Measurements from ENCODE around the gene CACNA2D3.

The CACNA2D3 gene

GRCh38 chr3:54376939-54377578 is 254.7 kb downstream of the CACNA2D3 start:
- H3K9ac ChIP-seq (ENCODE audit: low read length): no peak overlapping the region
- H3K27me3 ChIP-seq (replicated peaks; ENCODE audit: insufficient read depth, low read length): no peaks in the 10 kb centered on the region
- TF ChIP-seq EZH2 (optimal IDR thresholded peaks at IDR 0.05; ENCODE audit: low read depth, low read length): no peak
- TF ChIP-seq CTCF (IDR thresholded peaks at IDR 0.05; ENCODE audit: low read length): no peak
- no peak for TF ChIP-seq EZH2phosphoT487 (IDR thresholded peaks at IDR 0.05; ENCODE audit: low read length)
- no peak overlapping the region for H3K27ac ChIP-seq (ENCODE audit: low read length)
- no peak overlapping the region for H3K4me2 ChIP-seq (ENCODE audit: low read depth, low read length)
- no peak overlapping the region for H2AFZ ChIP-seq (ENCODE audit: low read length)
- H4K20me1 ChIP-seq (ENCODE audit: insufficient read depth, low read length): no peaks in the 10 kb centered on the region
- no peaks in the 10 kb centered on the region for H3F3A ChIP-seq (ENCODE audit: insufficient read depth, low read length)
- no peaks in the 10 kb centered on the region for H3K4me1 ChIP-seq (ENCODE audit: low read length)
- no peaks in the 10 kb centered on the region for H3K9me3 ChIP-seq (replicated peaks; ENCODE audit: insufficient read depth, low read length)
- no peak for DNase-seq
- H3K36me3 ChIP-seq (replicated peaks; ENCODE audit: insufficient read depth, low read length): no peaks in the 10 kb centered on the region
- H3K4me3 ChIP-seq (ENCODE audit: low read length): no peak overlapping the region
- no peaks in the 10 kb centered on the region for H3K79me2 ChIP-seq (ENCODE audit: low read length)
- no peaks in the 10 kb centered on the region for H3K9me2 ChIP-seq (replicated peaks; ENCODE audit: insufficient read depth, low read length)

DNA sequence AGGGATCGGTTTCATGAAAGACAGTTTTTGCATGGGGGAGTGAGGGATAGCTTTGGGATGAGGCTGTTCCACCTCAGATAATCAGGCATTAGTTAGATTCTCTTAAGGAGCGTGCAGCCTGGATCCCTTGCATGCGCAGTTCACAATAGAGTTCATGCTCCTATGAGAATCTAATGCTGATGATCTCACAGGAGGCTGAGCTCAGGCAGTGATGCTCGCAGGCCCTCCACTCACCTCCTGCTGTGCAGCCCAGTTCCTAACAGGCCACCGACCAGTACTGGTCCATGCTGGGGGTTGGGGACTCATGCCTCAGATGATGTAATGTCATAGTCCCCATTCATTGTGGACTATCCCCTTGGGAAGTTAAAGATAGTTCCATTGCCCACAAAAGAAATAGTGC is 255.8 kb downstream of the CACNA2D3 start:
- TF ChIP-seq CTCF (IDR thresholded peaks at IDR 0.05; ENCODE audit: low read length) (no peak), EZH2 (optimal IDR thresholded peaks at IDR 0.05; ENCODE audit: low read depth, low read length) (no peak), EZH2phosphoT487 (IDR thresholded peaks at IDR 0.05; ENCODE audit: low read length) (no peak)
- H3K36me3 ChIP-seq (replicated peaks; ENCODE audit: insufficient read depth, low read length): no peaks in the 10 kb centered on the region
- no peaks in the 10 kb centered on the region for H4K20me1 ChIP-seq (ENCODE audit: insufficient read depth, low read length)
- no peaks in the 10 kb centered on the region for H3K27me3 ChIP-seq (replicated peaks; ENCODE audit: insufficient read depth, low read length)
- no peak overlapping the region for H3K4me3 ChIP-seq (ENCODE audit: low read length)
- H3K9me3 ChIP-seq (replicated peaks; ENCODE audit: insufficient read depth, low read length): no peaks in the 10 kb centered on the region
- no peak overlapping the region for H2AFZ ChIP-seq (ENCODE audit: low read length)
- H3K9ac ChIP-seq (ENCODE audit: low read length): no peak overlapping the region
- no peaks in the 10 kb centered on the region for H3K79me2 ChIP-seq (ENCODE audit: low read length)
- no peak for DNase-seq
- no peaks in the 10 kb centered on the region for H3K9me2 ChIP-seq (replicated peaks; ENCODE audit: insufficient read depth, low read length)
- H3F3A ChIP-seq (ENCODE audit: insufficient read depth, low read length): no peaks in the 10 kb centered on the region
- no peaks in the 10 kb centered on the region for H3K4me1 ChIP-seq (ENCODE audit: low read length)
- no peak overlapping the region for H3K27ac ChIP-seq (ENCODE audit: low read length)
- H3K4me2 ChIP-seq (ENCODE audit: low read depth, low read length): no peak overlapping the region

DNA sequence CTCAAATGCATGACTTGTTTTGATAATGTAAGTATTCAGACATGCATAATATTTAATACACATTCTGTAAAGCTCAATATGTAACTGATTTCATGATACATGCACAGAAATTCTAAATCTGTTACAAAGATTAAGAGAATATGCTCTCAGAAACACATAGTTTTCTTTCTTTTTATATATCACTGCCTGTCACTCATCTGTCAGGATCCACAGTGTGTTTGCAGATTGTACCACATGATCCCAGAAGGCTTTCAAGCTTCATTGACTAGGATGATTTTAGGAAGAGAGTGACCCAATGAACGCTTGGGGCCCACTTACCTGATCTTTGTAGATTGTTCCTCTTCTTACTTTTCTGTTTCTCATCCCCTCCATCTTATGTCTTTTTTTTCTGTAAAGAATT is 261.9 kb downstream of the CACNA2D3 start:
- Histone ChIP-seq H3K4me3 (ENCODE audit: low read length) (no peak overlapping the region), H3K27me3 (replicated peaks; ENCODE audit: insufficient read depth, low read length) (no peaks in the 10 kb centered on the region), H4K20me1 (ENCODE audit: insufficient read depth, low read length) (no peaks in the 10 kb centered on the region), H3F3A (ENCODE audit: insufficient read depth, low read length) (no peaks in the 10 kb centered on the region), H3K4me1 (ENCODE audit: low read length) (no peaks in the 10 kb centered on the region), H3K9me3 (replicated peaks; ENCODE audit: insufficient read depth, low read length) (no peaks in the 10 kb centered on the region), H3K4me2 (ENCODE audit: low read depth, low read length) (no peak overlapping the region), H3K79me2 (ENCODE audit: low read length) (no peaks in the 10 kb centered on the region), H3K9me2 (replicated peaks; ENCODE audit: insufficient read depth, low read length) (no peaks in the 10 kb centered on the region), H3K36me3 (replicated peaks; ENCODE audit: insufficient read depth, low read length) (no peaks in the 10 kb centered on the region), H3K27ac (ENCODE audit: low read length) (no peak overlapping the region), H3K9ac (ENCODE audit: low read length) (no peak overlapping the region), H2AFZ (ENCODE audit: low read length) (no peak overlapping the region)
- no peak for DNase-seq
- TF ChIP-seq EZH2phosphoT487 (IDR thresholded peaks at IDR 0.05; ENCODE audit: low read length): no peak
- TF ChIP-seq CTCF (IDR thresholded peaks at IDR 0.05; ENCODE audit: low read length): no peak
- TF ChIP-seq EZH2 (optimal IDR thresholded peaks at IDR 0.05; ENCODE audit: low read depth, low read length): no peak
